CD4-positive, alpha-beta T cell (primary cell): ENCODE results near the gene SLC4A5. TPM values are rescaled to one million over a fixed set of nuclear protein-coding genes. Genes with fewer than 3 reads are reported as not detected.

Experiments
- ATAC-seq: fragments of 200-7000 bp; cut with Tn5 transposase; one replicate; pipeline ENCODE4 v1.10.0; 2022; ENCODE audit warnings: mild to moderate bottlenecking; ENCODE audit not compliant: poor library complexity
- CTCF ChIA-PET: fragments of 350-600 bp; sonication (Branson Sonifier 250); formaldehyde crosslinking; loops from one replicate; lab custom pipeline; 2021; ENCODE audit warnings: antibody characterized with exemption, inconsistent platforms; lab: Charles Lee
- POLR2A ChIA-PET: fragments of 350-600 bp; sonication (Branson Sonifier 250); formaldehyde crosslinking; loops from one replicate; lab custom pipeline; 2021; ENCODE audit warnings: antibody characterized with exemption, inconsistent platforms; lab: Charles Lee
- DNase-seq, 14 experiments: peaks; one replicate each; pipeline ENCODE4 v3.0.0-alpha.2; 2013 to 2020; ENCODE audit warnings: mixed read lengths in 2 of 14
- H3K27ac ChIP-seq, 2 donors: one replicate each; pipeline versions ENCODE4 v1.5.1 to v1.7.0; 2013; ENCODE audit warnings: low read length in 2 of 2, low read depth in 1 of 2, mild to moderate bottlenecking in 1 of 2
- H3K27me3 ChIP-seq, 2 experiments: 1 replicate in 1 of 2; 2 replicates in 1 of 2; pipeline versions ENCODE4 v1.6.1 to v1.7.0; 2013; ENCODE audit warnings: low read length in 2 of 2, control low read depth in 1 of 2, mild to moderate bottlenecking in 1 of 2, moderate library complexity in 1 of 2; ENCODE audit not compliant: insufficient read depth in 2 of 2, control insufficient read depth in 1 of 2
- H3K36me3 ChIP-seq: one replicate; pipeline ENCODE4 v1.6.1; 2013; ENCODE audit warnings: low read length, control low read depth; ENCODE audit not compliant: insufficient read depth
- H3K4me1 ChIP-seq: one replicate; pipeline ENCODE4 v1.6.1; 2013; ENCODE audit warnings: low read length, control low read depth; ENCODE audit not compliant: insufficient read depth
- H3K4me3 ChIP-seq: one replicate; pipeline ENCODE4 v1.5.1; 2013; ENCODE audit warnings: mild to moderate bottlenecking, low read length, moderate library complexity
- H3K9me3 ChIP-seq, 2 experiments: 1 replicate in 1 of 2; 2 replicates in 1 of 2; pipeline versions ENCODE4 v1.6.1 to v1.7.0; 2013; ENCODE audit warnings: low read length in 2 of 2, mild to moderate bottlenecking in 2 of 2, control low read depth in 1 of 2, moderate library complexity in 1 of 2; ENCODE audit not compliant: control insufficient read depth in 1 of 2, insufficient read depth in 1 of 2
- H3K27ac Mint-ChIP-seq: one replicate; pipeline ENCODE4 v1.8.0; 2020; ENCODE audit warnings: mixed read lengths
- H3K27me3 Mint-ChIP-seq: one replicate; pipeline ENCODE4 v1.8.0; 2021; ENCODE audit warnings: mixed read lengths
- H3K36me3 Mint-ChIP-seq: one replicate; pipeline ENCODE4 v1.8.0; 2021; ENCODE audit warnings: low read depth, mixed read lengths
- H3K4me1 Mint-ChIP-seq: one replicate; pipeline ENCODE4 v1.8.0; 2021; ENCODE audit warnings: low read depth, mixed read lengths
- H3K4me3 Mint-ChIP-seq: one replicate; pipeline ENCODE4 v1.8.0; 2020; ENCODE audit warnings: mild to moderate bottlenecking, mixed read lengths
- H3K9me3 Mint-ChIP-seq: one replicate; pipeline ENCODE4 v1.8.0; 2020; ENCODE audit warnings: mixed read lengths
- CTCF ChIP-seq: fragments of 200-600 bp; IDR thresholded peaks from one replicate; pipeline ENCODE4 v1.8.0; 2022; ENCODE audit warnings: antibody characterized with exemption, mild to moderate bottlenecking
- intact Hi-C, 2 experiments: fragments of 100-400 bp; cut with DNase I in 1 of 2; cut with micrococcal nuclease in 1 of 2; formaldehyde crosslinking; loops; one replicate each; pipeline versions ENCODE4 v1.15.1 to v1.9.0; 2023 to 2025; cut with DNase I, micrococcal nuclease
- total RNA-seq, 174 experiments: library from RNA in 2 of 174; stranded (reverse) in 2 of 174; gene quantifications; one replicate each; pipeline ENCODE4 v1.2.3 and lab custom pipeline; 2021 to 2026

Gene SLC4A5
- total RNA-seq, 2 experiments from 2014 or later: 7.8 to 10.4 TPM

DNA sequence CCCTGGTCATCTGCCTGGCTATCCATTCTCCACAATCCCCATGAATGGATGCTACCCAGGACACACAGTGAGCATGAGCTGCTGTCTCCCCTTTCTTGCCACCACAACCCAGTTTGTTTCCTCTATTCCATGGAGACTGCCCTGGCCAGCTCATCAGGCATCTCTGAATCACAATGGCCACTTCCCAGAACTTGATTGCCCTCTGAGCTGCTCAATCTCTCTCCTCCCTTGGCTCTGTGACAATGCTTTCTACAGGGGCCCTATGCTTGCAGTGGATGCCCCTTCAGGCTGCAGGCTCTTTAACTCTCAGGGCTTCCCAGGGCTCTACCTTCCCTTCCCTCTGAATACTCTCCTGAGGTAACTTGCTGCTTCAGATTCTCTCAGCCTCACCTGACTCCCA is 14.4 kb upstream of the SLC4A5 start:
- Mint-ChIP-seq H3K27ac (no peak overlapping the region), H3K36me3 (peaks cover 70% of the 10 kb centered on the region)
- TF ChIP-seq CTCF: no peak

GRCh38 chr2:74349889-74350288 is 6.7 kb upstream of the SLC4A5 start:
- H3K27ac ChIP-seq: no peak overlapping the region
- CTCF ChIA-PET: interaction anchor here (2.5 kb wide), 1 partner anchor 15 kb away, joined by 10 read pairs; no protein-coding TSS in a partner anchor
- no peaks in the 10 kb centered on the region for H3K4me1 Mint-ChIP-seq
- H3K9me3 ChIP-seq: no peaks in the 10 kb centered on the region
- H3K4me3 ChIP-seq: no peak overlapping the region
- H3K27me3 Mint-ChIP-seq: no peaks in the 10 kb centered on the region
- no peak overlapping the region for H3K27ac Mint-ChIP-seq
- POLR2A ChIA-PET: no interaction called here
- ATAC-seq (no peak), DNase-seq (no peak)
- no peak for TF ChIP-seq CTCF
- H3K36me3 Mint-ChIP-seq: no peaks in the 10 kb centered on the region
- H3K9me3 Mint-ChIP-seq: no peaks in the 10 kb centered on the region
- H3K4me1 ChIP-seq: no peaks in the 10 kb centered on the region
- H3K4me3 Mint-ChIP-seq: no peak overlapping the region
- H3K36me3 ChIP-seq: no peaks in the 10 kb centered on the region
- H3K27me3 ChIP-seq: no peaks in the 10 kb centered on the region
- intact Hi-C loops: no loop called here

More for the DNA sequence above, 14.4 kb upstream of the SLC4A5 start:
- Mint-ChIP-seq H3K4me1 (no peaks in the 10 kb centered on the region), H3K27me3 (no peaks in the 10 kb centered on the region), H3K9me3 (no peaks in the 10 kb centered on the region), H3K4me3 (no peak overlapping the region)
- ChIA-PET CTCF (no interaction called here), POLR2A (no interaction called here)
- Histone ChIP-seq H3K4me3 (no peak overlapping the region), H3K9me3 (no peaks in the 10 kb centered on the region), H3K36me3 (peaks cover 47% of the 10 kb centered on the region), H3K27me3 (no peaks in the 10 kb centered on the region), H3K27ac (no peak overlapping the region), H3K4me1 (no peaks in the 10 kb centered on the region)
- intact Hi-C loops: no loop called here
- no peak for DNase-seq
- no peak for ATAC-seq

DNA sequence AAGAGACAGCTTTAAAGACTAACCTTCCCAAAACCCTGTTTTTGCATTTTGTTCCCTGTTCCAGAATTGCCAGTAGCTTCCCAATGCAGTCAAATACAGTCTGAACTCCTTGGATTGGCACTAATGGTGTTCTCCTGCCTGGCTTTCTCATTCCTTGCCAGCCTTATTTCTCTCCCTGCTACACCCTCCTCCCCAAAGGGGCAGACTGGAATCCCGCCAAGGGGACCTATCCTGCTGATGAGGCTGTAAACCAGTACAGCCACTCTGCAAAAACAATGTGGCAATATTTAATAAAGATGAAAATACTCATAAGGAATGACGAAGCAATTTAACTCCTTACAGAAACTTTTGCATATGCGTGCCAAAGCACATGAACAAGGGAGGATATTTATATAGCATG is 4.5 kb upstream of the SLC4A5 start:
- Mint-ChIP-seq H3K27ac (no peak overlapping the region), H3K4me1 (no peaks in the 10 kb centered on the region), H3K9me3 (no peaks in the 10 kb centered on the region), H3K27me3 (no peaks in the 10 kb centered on the region), H3K4me3 (no peak overlapping the region), H3K36me3 (no peaks in the 10 kb centered on the region)
- H3K27ac ChIP-seq: no peak overlapping the region
- H3K9me3 ChIP-seq: no peaks in the 10 kb centered on the region
- no peaks in the 10 kb centered on the region for H3K36me3 ChIP-seq
- no peak for TF ChIP-seq CTCF
- DNase-seq (no peak), ATAC-seq (no peak)
- intact Hi-C loops: no loop called here
- ChIA-PET CTCF (no interaction called here), POLR2A (no interaction called here)
- no peak overlapping the region for H3K4me3 ChIP-seq
- H3K27me3 ChIP-seq: no peaks in the 10 kb centered on the region
- H3K4me1 ChIP-seq: no peaks in the 10 kb centered on the region
